ENCODE results near the gene EVA1A.

DNA sequence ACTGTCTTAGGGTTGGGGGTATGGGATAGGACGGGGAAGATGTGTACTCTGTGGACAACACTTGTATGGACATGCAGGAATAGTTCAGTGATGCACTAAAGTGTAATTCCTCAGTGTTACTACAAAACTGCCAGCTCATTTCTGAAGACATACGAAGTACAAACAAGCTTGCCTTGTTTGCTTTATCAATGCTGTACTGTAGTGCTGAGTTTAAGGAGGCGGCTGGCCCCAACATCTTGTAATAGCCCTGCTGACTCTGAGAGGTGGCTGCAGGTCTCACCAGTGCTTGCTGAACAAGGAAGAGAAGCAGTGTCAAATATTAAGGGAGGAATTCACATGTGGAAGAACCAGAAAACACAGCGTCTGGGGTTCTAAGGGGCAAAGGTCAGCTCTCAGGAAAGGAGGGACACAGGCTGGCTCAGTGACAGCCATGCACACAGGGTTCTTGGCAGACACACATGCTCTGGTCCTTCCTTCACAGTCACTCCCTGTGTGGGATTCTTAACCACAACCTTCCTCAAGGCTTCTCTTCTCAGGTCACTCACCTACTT is 39.8 kb upstream of the EVA1A start:
- TF ChIP-seq EZH2 (IDR thresholded peaks at IDR 0.05; ENCODE audit: insufficient read depth, poor library complexity, severe bottlenecking) (no peak), EZH2phosphoT487 (IDR thresholded peaks at IDR 0.05; ENCODE audit: insufficient read depth, low read depth) (no peak)

Data from GM23248 (cell line).